ENCODE results near the gene GASK1A.
A peak's percentile ranks its signal among the peaks of the same experiment; 100 is the strongest.

GASK1A gene

DNA sequence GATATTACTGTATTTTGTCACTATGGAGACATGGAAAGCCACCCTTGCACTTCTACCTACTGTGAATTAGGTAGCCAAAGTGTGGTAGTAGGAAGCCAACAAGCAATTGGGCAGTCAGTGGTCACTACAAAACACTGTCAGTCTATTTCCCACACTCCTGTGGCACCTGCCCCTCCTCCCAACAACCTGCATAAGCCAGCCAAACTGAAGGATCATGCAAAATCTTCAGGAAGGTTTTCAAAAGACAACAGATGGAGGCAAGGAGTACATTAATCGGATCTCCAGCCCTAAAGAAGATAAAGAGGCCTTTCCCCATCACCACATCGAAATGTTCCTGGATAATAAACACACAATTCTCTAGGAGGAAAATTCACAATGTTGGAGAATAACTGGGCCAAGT, 114.9 kb downstream of the GASK1A start:
- no peak for DNase-seq

DNA sequence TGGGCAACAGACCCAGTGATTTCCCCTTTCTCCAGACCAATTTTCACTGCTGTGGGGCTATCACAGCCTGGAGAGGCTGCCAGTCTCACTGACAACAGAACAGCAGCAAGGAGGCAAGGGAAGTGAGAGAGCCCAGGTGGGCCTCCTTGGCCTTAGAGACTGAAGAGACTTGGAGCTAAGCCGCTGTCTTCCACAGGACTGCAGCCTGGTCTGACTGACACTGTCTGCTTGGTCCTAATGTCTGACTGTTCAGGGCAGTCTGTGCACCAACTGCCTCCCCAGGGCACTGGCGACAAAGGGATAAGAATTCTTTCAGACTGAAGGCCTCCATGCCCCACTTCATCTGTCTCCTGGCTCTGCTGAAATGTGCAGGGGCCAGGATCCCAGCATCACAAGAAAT, 115.3 kb downstream of the GASK1A start:
- DNase-seq = no peak

- DNase-seq = no peak
Observed at GRCh38 chr3:43094851-43095250, 115.7 kb downstream of the GASK1A start.

GRCh38 chr3:43095370-43095769, 116.3 kb downstream of the GASK1A start:
- no peak for DNase-seq

GRCh38 chr3:43096761-43097160, 117.7 kb downstream of the GASK1A start:
- no peak for DNase-seq

GRCh38 chr3:43097400-43098080, 118.4 kb downstream of the GASK1A start:
- DNase-seq = no peak

DNA sequence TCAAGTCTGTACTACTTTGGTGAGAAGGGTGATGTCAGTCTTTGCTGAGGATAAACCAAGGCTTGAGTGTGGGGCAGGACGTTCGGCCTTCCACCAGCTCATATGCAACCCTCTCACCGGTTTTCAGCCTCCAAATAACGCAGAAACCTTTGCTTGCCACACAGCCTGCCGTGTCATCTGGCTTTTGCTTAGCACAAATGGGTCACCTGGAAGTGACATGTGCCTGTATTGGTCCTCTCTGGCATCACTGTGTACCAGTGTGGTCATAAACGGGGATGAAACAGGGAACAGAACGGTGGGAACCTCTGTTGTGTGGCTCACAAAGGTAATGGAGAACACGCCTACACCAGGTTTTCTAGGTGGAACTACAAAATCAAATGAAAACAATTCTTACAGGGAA, 119.7 kb downstream of the GASK1A start:
- DNase-seq = no peak

DNA sequence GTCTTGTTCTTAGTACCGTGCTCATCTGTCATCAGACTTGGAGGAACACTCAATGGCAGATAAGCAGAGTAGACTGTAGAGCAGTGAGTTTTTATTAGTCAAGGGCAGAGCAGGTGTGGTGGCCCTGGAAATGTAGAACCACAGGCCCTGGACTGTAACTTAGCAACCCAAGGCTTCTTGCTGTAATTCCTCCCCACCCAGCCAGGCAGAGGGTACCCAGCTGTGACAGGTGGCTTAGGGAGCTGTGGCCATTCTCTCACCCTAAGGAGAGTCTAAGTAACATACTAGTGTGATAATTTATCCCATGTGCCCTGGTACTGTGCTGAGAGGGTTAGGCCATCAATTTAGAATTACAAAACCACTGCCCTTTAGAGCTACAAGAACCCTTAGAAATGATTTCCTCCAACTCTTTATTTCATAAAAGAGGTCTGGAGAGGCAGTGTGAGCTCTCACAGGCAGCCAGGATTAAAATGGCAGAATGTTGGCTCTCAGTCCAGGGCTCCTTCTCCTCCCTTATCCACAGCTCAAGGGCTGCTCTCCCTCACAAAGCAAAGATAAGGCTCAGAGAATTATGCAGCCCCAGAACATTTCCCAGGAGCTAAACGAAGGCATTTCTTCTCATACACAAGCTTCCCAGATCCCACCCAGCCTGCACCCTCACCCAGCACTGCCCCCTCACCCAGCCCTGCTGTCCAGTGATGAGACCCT, 123.8 kb downstream of the GASK1A start:
- DNase-seq = no peak

- DNase-seq = no peak
Observed at GRCh38 chr3:43104039-43104438, 124.9 kb downstream of the GASK1A start.

- peak in 1 of 2 donors; percentile 17 for DNase-seq
Observed at GRCh38 chr3:43104660-43105595, 125.8 kb downstream of the GASK1A start.

DNA sequence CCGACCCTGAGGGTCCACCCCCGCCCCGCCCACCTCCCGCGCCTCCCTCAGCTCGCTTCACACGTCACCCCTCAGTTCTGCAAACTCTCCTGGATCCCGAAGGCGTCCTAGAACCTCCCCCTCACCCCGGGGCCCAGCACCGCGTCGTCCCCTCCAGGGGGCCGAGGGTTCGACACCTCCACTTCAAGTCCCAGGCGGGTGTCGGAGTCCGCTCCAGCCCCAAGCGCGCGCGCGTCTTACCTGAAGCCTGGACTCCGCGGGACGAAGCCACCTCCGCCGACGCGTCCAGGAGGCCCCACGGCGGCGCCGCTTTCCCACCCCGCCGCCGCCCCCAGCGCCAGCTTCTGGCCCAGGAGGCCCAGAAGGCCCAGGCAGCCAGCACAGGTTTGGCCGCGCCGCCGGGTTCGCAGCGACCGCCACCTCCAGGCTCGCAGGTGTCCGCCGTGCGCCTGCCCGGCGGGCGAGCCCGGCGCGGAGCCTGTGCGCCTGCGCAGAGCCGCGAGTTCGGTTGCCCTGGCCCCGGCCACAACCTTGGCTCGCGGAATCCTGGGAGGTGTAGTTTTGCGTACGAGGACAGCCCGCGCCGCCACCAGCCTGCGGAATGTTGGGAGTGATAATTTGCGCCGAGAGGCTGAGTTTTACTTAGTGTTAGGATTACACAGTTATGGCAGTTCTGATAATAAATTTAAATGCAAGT, 126.6 kb downstream of the GASK1A start, which contains the start of gene POMGNT2:
Gene POMGNT2 (minus strand): TSS at position 484 of the 697 bp plus-strand sequence. CDS start 24,648 bp downstream, outside the sequence.
- peak; percentile 85 for DNase-seq

DNA sequence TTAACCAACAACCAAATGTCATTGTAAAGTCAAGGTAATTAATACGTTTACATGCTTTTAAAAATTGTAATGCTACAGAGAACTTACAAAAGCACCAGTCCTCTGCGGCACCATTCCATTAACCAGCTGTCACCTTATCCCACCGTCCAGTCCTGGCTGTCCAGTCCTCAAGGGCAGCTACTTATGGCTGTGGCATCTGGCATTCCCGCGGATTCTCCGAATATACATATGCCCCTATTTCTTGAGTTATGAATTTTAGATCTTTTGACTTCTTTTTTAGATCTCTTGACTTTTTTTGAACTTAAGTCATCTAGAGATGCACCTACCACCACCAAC, 127.2 kb downstream of the GASK1A start:
- no peak for DNase-seq

Data from stimulated activated CD4-positive, alpha-beta T cell treated with anti-CD3 and anti-CD28 coated beads, Interleukin-2, amount 100 ng/mL, for 48 hours (primary cell).